ENCODE results near the gene KIF26A.

Gene KIF26A

DNA sequence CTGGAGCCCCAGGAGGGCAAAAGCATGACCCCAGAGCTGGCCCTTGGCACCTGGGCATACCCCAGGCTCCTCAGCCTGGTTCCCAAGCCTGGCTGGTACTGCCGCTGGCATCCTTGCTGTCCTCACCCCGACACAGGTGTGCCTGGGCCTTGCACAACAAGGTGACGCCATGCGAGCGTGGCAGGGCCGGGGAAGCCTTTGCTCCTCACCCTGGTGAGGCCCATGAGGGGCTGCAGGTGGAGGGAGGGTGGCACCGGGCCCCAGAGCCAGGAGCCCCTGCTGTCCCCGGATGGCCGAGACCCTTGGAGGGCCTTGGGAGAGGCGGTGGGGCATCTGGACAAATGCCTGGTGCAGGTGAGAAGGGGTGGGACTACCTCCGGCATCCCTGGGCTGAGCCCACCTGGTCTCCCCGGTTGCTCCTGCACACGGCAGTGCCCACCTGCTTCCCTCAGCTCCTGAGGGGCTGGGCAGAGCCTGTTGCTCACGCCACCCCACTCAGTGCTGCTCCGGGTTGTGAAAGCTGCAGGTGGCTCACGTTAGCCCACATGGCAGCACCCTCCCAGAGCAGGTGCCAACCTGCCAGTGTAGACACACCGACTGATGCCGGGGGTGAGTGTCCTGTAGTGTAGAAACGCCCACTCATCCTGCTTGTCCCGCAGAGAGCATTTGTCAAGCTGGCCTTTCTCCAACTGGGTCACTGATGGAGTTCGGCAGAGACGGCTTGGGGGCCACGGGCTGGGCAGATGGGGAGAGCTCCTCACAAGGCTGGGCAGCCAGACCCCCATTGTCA, 24.6 kb upstream of the KIF26A start:
- DNase-seq, result no peak

GRCh38 chr14:104114421-104115130, 23.8 kb upstream of the KIF26A start:
- DNase-seq, result no peak

DNA sequence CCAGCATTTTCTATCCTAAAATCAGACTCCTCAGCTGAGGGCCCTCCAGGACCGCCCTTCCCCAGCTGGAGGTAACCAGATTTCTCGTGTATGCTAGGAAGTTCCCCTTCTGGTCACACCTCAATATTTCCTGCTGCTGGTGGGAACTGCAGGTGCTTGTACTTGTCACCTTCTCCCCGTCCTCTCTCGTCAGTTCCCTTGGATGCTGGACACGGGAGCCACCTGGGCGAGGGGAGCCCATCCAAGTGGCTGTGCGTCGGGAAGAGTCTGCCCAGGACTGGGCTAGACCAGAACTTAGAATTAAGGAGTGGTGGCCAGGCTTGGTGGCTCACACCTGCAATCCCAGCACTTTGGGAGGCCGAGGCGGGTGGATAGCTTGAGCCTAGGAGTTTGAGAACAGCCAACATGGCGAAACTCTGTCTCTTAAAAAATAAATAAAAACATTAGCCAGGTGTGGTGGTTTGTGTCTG, 23.2 kb upstream of the KIF26A start:
- DNase-seq, result no peak

DNA sequence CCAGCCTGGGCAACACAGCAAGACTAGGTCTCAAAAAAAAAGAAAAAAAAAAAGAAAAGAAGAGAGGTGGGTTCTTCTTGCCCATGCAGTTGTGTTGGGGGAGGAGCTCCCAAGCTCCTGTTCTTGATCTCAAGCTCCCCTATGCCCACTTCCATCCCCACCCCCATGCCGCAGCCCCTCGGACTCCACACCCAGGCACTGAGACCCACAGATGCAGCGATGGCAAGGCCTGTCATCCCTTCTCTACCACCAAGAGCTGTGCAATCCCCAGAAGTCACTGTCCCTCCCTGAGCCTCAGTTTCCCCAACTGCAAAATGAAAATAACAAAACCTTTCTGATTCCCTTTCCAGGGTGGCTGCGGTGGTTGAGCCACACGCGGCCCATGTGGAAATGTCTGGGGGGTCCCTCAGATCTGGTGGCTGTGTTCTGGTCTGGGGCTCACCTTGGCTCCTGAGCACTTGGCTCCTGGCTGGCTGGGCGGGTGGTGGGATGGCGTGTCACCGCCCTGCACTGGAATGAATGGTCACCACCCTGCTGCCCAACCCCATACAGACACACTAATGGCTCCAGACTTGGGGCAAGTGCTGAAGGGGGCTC, 22.6 kb upstream of the KIF26A start:
- no peak for DNase-seq

DNA sequence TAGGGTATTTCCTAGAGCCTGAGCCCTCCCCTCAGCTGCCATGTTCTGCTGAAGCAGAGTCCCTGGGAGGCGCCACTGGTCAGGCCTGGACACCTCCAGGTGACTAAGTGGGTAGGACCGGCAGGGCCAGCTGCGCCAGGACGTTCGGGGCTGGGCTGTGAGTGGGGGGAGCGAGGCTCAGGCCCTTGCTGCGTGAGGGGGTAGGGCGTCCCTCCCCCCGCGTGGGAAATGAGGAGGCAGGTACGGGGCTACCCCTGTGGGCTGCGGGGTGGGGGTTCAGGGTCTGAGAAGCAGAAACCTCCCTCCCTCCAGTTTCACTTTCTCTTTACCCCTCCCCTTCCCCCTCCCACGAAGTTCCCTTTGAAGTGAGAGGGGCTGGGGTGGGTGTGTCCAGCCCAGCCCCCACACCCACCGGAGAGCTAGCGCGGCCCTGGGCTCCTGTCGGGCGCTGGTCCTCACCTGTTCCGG, 22.1 kb upstream of the KIF26A start:
- DNase-seq, result peak; percentile 1

DNA sequence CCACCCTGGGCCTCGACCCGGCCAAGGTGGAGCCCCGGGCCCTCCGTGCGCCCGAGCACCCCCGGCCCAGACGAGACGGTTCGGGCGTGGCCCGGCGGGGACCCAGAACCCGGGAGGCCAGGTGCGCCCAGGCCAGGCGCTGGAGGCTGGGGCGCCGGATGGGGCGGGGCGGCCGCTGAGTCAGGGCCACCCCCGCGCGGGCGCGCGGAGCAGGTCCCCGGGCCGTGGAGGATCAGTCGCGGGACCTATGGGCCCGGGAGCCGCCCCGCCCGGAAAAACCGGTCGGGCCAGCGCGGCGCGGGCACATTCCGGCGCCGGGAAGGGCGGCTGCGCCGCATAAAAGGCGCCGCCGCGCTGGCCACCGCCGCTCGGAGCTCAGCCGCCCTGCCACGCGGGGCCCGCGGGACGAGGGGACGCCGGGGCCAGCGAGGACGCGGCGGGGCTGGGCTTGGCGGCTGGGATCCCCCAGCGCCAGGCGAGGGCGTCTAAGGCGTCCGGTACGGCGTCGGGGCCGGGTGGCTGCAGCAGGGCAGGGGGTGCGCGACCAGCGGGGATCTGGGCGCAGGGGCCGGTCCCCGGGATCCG, 21.5 kb upstream of the KIF26A start:
- DNase-seq, result peak; percentile 5

DNA sequence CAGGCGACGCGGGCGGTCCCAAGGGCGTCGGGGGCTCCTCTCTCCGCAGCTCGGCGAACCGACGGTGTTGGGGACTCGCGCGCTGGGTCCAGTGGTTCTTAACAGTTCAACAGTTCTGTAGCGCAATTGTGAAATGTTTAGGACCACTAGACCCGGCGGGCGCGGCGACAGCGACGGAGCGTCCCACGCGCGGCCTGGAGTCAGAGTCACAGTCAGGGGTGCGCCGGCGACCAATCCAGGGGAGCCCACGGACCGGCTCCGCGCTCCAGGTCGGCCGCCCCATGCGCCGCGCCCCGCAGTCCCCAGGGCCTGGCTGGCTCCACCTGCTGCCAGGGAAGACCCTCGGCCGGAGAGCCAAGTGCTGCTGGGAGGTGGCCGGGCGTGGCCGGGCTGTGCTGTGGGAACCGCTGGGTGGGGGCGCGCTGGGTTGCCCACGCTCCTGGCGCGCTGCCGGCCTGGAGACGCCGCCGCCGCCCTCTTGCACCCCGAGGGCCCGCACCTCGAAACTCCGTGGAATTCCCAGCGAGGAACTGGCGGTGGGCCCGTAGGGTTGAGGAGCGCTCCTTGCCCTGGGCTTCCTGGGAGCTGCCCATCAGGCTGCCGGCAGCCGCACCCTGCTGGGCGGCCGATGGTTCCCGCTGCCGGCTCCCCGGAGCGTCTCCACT, 20.9 kb upstream of the KIF26A start:
- DNase-seq, result no peak

DNA sequence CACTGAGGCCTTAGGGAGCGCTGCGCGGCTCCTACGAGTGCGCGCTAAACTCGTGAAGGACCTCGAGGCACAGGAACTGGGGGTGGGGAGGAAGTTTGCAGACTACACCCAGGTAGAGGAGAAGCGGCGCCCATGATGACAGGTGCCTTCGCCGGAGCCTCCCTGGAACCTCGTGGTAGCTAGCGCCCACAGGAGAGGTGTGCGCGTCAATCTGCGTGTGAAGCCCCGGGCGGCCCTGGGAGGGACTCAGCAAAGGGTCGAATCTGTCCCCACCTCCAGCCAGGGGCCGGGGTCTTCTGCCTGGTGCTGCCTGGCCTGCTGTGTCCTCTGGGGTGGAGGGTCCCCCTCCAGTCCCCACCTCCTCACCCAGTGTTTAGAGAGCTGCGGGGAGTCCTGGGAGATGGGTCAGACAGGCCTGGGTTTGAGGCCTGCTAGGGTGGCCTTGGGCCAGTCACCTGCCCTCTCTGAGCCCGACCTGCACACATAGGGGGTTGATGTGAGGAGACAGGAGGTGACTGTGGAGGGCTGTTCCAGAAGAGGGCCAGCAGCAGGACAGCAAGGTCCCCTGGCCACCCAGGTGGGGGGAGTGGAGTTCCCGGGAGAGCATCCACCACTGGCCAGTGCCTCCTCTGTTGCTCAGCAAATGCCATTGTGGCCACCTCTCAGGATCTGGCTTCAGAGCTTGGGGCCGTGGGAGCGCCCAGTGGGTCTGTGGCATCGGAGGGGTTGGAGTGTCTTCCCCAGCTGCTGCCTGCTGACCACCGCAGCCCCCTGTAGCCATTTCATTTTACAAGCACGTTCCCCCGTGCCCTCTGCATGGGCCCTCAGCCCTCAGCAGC, 20.2 kb upstream of the KIF26A start:
- no peak for DNase-seq

DNA sequence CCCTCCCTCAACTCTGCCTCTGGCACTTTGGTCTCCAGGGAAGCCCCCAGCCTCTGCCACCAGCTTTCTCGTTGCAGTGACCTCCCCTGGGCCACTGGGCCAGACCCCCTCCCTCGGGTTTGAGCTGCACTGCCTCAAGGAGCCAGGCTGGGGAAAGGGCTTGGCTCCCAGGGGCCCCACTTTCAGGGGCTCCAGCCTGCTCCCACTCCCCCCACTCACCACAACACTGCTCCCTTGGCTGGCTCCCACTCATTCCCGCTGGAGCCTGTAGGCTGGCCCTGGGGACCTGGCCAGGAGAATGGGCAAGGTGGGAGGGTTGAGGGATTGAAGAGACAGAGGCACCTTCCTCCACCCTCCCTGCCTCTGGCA, 19.3 kb upstream of the KIF26A start:
- no peak for DNase-seq

GRCh38 chr14:104119488-104120251, 18.7 kb upstream of the KIF26A start:
- no peak for DNase-seq

DNA sequence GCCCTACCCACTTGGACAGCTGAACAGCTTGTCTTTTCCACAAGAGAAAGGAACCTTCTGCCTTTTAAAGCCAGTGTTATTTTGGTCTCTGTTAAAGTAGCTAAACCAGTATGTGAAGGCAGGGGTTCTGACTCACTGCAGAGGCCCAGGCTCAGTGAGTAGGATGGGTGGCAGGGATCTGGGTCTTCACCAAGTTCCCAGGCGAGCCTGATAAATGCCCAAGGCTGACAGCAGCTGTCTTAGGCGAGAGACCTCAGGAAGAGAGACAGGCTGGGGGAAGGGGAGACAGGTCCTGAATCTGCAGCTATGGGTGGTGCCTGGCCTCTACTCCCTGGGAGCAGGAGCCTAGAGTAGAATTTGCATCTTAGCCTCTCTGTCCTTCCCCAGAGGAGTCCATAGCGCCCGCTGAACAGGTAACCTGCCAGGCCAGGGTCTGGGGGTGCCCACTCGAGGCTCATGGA, 18.1 kb upstream of the KIF26A start:
- DNase-seq, result no peak

DNA sequence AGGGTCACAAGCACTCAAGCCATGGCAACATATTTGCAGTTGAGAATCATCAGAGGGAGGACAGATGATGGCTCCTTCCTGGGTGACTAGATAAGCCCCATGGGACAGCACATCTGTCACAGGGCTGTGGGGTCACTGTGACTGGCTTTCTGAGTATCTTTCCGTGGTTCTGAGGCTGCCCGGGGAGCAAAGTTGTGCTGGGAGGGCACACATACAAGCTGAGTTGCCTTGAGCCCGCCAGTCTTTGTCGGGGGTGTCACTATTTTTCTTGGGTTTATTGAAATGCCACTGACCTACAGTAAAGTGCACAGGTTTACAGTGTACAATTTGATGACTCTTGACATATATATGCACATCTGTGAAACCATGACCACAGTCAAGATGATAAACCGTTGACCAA, 17.2 kb upstream of the KIF26A start:
- DNase-seq, result no peak

DNA sequence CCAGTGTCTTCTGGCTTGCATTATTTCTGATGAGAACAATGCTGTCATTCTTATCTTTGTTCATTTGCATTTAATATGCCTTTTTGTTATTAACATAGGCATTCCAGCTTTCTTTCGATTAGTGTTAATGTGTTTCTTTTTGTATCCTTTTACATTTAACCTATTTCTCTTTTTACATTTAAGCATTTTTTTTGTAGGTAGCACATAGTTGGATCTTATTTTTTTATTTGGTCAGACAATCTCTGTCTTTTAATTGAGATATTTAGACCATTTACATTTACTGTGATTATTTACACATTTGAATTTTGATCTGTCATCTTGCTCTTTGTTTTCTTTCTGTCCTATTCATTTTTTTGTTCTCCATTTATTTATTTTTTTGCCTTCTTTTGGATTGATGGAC, 14.5 kb upstream of the KIF26A start:
- no peak for DNase-seq

GRCh38 chr14:104125011-104125410, 13.4 kb upstream of the KIF26A start:
- DNase-seq, result no peak

- DNase-seq, result no peak
Measured at GRCh38 chr14:104126753-104127152, 11.6 kb upstream of the KIF26A start.

- no peak for DNase-seq
Measured at GRCh38 chr14:104128981-104129380, 9.4 kb upstream of the KIF26A start.

DNA sequence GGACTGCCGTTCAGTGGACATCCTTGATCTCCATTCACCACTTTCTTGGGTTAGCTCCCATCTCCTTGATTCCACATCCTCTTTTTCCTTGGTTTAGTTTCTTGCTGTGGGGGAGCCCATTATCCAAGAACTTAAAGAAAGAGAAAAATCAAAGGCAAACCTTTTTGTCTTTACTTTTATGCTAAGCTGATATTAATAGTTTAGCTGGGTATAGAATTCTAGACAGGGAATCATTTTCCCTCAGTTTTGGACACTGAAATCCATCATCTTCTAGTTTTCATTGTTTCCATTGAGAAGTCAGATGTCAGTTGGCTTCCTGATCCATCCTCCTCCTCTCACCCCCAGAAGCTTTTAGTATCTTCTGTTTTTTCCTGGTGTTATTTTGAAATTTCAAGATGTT, 8.8 kb upstream of the KIF26A start:
- no peak for DNase-seq

GRCh38 chr14:104130974-104131651, 7.3 kb upstream of the KIF26A start:
- DNase-seq, result no peak

DNA sequence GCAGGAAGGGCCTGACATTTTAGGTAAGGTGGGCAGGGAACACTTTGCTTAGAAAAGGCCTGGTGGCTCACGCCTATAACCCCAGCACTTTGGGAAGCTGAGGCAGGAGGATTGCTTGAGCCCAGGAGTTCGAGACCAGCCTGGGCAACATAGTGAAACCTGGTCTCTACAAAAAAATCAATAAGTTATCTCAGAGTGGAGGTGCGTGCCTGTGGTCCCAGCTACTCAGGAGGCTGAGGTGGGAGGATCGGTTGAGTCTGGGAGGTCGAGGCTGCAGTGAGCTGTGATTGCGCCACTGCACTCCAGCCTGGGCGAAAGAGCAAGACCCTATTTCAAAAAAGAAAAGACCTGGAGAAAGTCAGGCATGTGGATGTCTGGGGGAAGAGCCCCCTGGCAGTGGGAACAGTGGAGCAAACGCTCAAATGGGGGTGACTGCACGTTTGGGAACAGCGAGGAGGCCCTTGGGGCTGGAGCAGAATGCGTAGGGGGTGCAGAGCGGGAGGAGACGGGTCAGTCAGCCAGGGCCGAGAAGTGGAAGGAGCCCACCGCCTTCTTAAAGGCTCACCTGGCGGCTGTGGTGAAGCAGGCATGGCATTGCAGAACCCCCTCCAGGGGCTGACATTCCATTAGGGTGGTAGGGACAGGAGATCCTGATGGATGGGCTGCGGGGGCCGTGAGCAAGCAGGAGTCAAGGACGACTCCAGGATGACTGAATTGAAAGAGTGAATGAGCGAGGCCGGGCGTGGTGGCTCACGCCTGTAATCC, 6.2 kb upstream of the KIF26A start:
- no peak for DNase-seq

- DNase-seq, result no peak
Measured at GRCh38 chr14:104132981-104133380, 5.4 kb upstream of the KIF26A start.

All from CD4-positive, alpha-beta T cell treated with Interleukin-17A for 4 hours (primary cell).